Measurements from ENCODE around the gene CD44. TPM values are rescaled to one million over a fixed set of nuclear protein-coding genes. Genes with fewer than 3 reads are reported as not detected.

The CD44 gene
- total and polyA plus RNA-seq, 9 donors: 75.0 to 192 (median 135) TPM

DNA sequence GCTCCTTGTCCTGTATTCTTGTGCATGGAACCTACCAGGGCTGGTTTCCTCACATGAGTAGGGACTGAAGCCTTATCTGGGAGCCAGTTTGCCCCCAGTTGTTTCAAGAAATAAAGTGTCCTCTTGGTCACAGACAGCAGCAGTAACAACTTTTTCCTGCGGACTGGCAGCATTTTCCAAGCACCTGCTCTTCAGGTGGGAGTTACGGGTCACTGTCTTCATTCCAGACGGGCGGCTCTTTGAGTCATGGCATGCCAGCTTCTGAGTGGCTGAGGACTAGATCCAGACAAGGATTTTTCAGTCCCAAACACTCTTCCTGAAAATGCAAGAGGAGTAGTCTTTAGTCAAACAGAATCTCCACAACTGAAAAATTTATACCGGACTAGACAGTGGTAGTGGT lies 2.7 kb upstream of the CD44 start:
- Histone ChIP-seq H3K36me3 (ENCODE audit: control insufficient read depth, insufficient read depth, low read length) (peaks cover 2% of the 10 kb centered on the region), H3K4me1 (ENCODE audit: control insufficient read depth, insufficient read depth, low read length) (peaks cover 20% of the 10 kb centered on the region), H3K9me3 (replicated peaks; ENCODE audit: control insufficient read depth, low read depth, low read length) (no peaks in the 10 kb centered on the region), H3K27me3 (ENCODE audit: control insufficient read depth, insufficient read depth, low read length) (peaks cover 5% of the 10 kb centered on the region), H3K27ac (ENCODE audit: low read length) (no peak overlapping the region), H3K4me3 (ENCODE audit: low read length) (no peak overlapping the region)
- WGBS (ENCODE audit: insufficient coverage): 95% methylated on average over 3 of the region's 5 CpGs
- no peak for DNase-seq

GRCh38 chr11:35138058-35138457 lies 913 bp upstream of the CD44 start:
- 71% methylated on average over 1 of the region's 1 CpG for WGBS (ENCODE audit: insufficient coverage)

DNA sequence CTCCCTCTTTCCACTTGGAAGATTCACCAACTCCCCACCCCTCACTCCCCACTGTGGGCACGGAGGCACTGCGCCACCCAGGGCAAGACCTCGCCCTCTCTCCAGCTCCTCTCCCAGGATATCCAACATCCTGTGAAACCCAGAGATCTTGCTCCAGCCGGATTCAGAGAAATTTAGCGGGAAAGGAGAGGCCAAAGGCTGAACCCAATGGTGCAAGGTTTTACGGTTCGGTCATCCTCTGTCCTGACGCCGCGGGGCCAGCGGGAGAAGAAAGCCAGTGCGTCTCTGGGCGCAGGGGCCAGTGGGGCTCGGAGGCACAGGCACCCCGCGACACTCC lies 397 bp upstream of the CD44 start:
- H3K4me1 ChIP-seq (ENCODE audit: control insufficient read depth, insufficient read depth, low read length): peaks cover 33% of the 10 kb centered on the region
- no peaks in the 10 kb centered on the region for H3K9me3 ChIP-seq (replicated peaks; ENCODE audit: control insufficient read depth, low read depth, low read length)
- peak overlapping the region; percentile 96 for H3K27ac ChIP-seq (ENCODE audit: low read length)
- 4% methylated on average over 14 of the region's 16 CpGs for WGBS (ENCODE audit: insufficient coverage)
- peaks cover 5% of the 10 kb centered on the region for H3K36me3 ChIP-seq (ENCODE audit: control insufficient read depth, insufficient read depth, low read length)
- H3K4me3 ChIP-seq (ENCODE audit: low read length): peak overlapping the region; percentile 94
- peaks cover 5% of the 10 kb centered on the region for H3K27me3 ChIP-seq (ENCODE audit: control insufficient read depth, insufficient read depth, low read length)
- no peak for DNase-seq

More at GRCh38 chr11:35138058-35138457, 913 bp upstream of the CD44 start:
- H3K36me3 ChIP-seq (ENCODE audit: control insufficient read depth, insufficient read depth, low read length): peaks cover 2% of the 10 kb centered on the region
- H3K27me3 ChIP-seq (ENCODE audit: control insufficient read depth, insufficient read depth, low read length): peaks cover 5% of the 10 kb centered on the region
- H3K4me1 ChIP-seq (ENCODE audit: control insufficient read depth, insufficient read depth, low read length): peaks cover 28% of the 10 kb centered on the region
- no peak overlapping the region for H3K4me3 ChIP-seq (ENCODE audit: low read length)
- no peak for DNase-seq
- peak overlapping the region; percentile 96 for H3K27ac ChIP-seq (ENCODE audit: low read length)
- H3K9me3 ChIP-seq (replicated peaks; ENCODE audit: control insufficient read depth, low read depth, low read length): no peaks in the 10 kb centered on the region

- peak overlapping the region; percentile 94 for H3K4me3 ChIP-seq (ENCODE audit: low read length)
- peak; percentile 83 for DNase-seq
- H3K4me1 ChIP-seq (ENCODE audit: control insufficient read depth, insufficient read depth, low read length): peaks cover 43% of the 10 kb centered on the region
- 2% methylated on average over 7 of the region's 8 CpGs for WGBS (ENCODE audit: insufficient coverage)
- peak overlapping the region; percentile 96 for H3K27ac ChIP-seq (ENCODE audit: low read length)
- peaks cover 5% of the 10 kb centered on the region for H3K27me3 ChIP-seq (ENCODE audit: control insufficient read depth, insufficient read depth, low read length)
- H3K36me3 ChIP-seq (ENCODE audit: control insufficient read depth, insufficient read depth, low read length): peaks cover 10% of the 10 kb centered on the region
- H3K9me3 ChIP-seq (replicated peaks; ENCODE audit: control insufficient read depth, low read depth, low read length): no peaks in the 10 kb centered on the region
Observed at GRCh38 chr11:35139722-35140282, 831 bp downstream of the CD44 start.

GRCh38 chr11:35141071-35141470 lies 2.1 kb downstream of the CD44 start:
- peak overlapping the region; percentile 62 for H3K27ac ChIP-seq (ENCODE audit: low read length)
- 29% methylated on average over 2 of the region's 2 CpGs for WGBS (ENCODE audit: insufficient coverage)
- peaks cover 52% of the 10 kb centered on the region for H3K4me1 ChIP-seq (ENCODE audit: control insufficient read depth, insufficient read depth, low read length)
- peak overlapping the region; percentile 94 for H3K4me3 ChIP-seq (ENCODE audit: low read length)
- H3K27me3 ChIP-seq (ENCODE audit: control insufficient read depth, insufficient read depth, low read length): peaks cover 5% of the 10 kb centered on the region
- peak; percentile 54 for DNase-seq
- no peaks in the 10 kb centered on the region for H3K9me3 ChIP-seq (replicated peaks; ENCODE audit: control insufficient read depth, low read depth, low read length)
- H3K36me3 ChIP-seq (ENCODE audit: control insufficient read depth, insufficient read depth, low read length): peaks cover 13% of the 10 kb centered on the region

- peak; percentile 65 for DNase-seq
- Histone ChIP-seq H3K27me3 (ENCODE audit: control insufficient read depth, insufficient read depth, low read length) (peaks cover 3% of the 10 kb centered on the region), H3K4me3 (ENCODE audit: low read length) (peak overlapping the region; percentile 94), H3K27ac (ENCODE audit: low read length) (peak overlapping the region; percentile 62), H3K36me3 (ENCODE audit: control insufficient read depth, insufficient read depth, low read length) (peaks cover 12% of the 10 kb centered on the region), H3K4me1 (ENCODE audit: control insufficient read depth, insufficient read depth, low read length) (peaks cover 52% of the 10 kb centered on the region), H3K9me3 (replicated peaks; ENCODE audit: control insufficient read depth, low read depth, low read length) (no peaks in the 10 kb centered on the region)
- WGBS (ENCODE audit: insufficient coverage): 51% methylated on average over 5 of the region's 9 CpGs
Observed at GRCh38 chr11:35141571-35141971, 2.6 kb downstream of the CD44 start.

DNA sequence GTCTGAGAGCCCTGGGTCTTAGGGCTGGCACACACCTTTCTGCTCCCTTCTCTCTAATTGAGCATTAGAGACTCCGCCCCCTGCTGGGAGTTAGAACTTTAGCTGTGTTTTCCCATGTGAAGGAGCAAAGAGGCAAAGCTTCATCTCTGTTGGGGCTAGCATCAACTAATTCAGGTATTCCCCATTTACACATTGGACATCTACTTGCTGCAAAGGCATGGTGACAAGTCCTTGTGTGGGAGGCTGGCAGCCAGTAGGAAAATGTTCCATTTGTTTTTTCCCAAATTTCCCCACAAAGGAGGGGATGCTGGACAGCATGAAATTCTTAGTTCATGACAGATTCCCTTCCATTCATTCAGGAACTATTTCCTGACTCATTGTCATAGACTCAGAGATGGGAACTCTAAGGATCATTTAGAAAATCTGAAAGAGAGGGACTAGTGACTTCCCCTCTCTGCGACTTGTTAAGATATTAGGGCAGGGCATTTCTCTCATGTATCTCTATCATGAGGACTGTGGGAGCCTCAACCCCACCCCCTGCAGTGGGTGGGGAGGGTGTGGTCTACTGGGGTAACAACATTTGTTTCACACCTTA lies 3.6 kb downstream of the CD44 start:
- no peak overlapping the region for H3K4me3 ChIP-seq (ENCODE audit: low read length)
- no peaks in the 10 kb centered on the region for H3K9me3 ChIP-seq (replicated peaks; ENCODE audit: control insufficient read depth, low read depth, low read length)
- peaks cover 12% of the 10 kb centered on the region for H3K36me3 ChIP-seq (ENCODE audit: control insufficient read depth, insufficient read depth, low read length)
- H3K27ac ChIP-seq (ENCODE audit: low read length): no peak overlapping the region
- peak; percentile 41 for DNase-seq
- no CpG with 5 or more reads among the region's 2 CpGs for WGBS (ENCODE audit: insufficient coverage)
- H3K27me3 ChIP-seq (ENCODE audit: control insufficient read depth, insufficient read depth, low read length): peaks cover 3% of the 10 kb centered on the region
- H3K4me1 ChIP-seq (ENCODE audit: control insufficient read depth, insufficient read depth, low read length): peaks cover 55% of the 10 kb centered on the region

DNA sequence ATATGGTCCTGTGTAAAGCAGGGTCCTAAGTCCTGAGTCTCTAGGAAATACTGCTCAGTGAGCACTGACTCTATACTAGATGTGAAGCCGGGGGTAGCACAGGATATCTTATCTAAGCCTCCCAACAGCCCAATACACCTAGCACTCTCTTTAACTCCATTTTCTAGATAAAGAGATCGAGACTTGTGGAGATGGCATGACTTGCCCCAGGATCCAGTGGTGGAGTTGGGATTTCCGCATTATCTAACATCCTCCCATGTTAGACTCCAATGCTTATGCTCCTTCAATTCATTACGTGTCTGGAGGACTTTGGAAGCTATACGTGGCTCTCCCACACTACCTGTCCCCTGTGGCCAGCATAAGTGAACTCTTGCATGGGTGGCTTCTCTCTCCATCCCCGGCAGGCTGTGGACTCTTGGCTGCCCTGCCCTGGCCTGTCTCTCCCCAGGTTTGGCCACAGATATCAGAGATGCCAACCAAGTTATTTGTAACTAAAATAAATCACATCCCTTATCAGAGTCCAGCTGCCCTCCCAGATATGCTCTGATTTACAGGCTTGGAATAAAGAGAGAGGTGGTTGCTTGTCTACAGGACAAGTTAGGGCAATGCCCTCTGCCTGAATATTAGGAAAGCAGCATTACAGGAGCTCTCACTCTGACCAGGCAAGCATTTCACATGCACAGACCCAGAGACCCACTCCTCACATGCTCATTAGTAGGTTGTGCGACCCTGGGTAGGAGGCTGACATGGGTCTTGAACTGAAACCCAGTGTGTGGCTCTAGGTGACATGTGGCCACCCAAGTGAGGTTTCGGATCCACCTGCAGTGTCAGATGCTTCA lies 4.5 kb downstream of the CD44 start:
- no peak overlapping the region for H3K4me3 ChIP-seq (ENCODE audit: low read length)

DNA sequence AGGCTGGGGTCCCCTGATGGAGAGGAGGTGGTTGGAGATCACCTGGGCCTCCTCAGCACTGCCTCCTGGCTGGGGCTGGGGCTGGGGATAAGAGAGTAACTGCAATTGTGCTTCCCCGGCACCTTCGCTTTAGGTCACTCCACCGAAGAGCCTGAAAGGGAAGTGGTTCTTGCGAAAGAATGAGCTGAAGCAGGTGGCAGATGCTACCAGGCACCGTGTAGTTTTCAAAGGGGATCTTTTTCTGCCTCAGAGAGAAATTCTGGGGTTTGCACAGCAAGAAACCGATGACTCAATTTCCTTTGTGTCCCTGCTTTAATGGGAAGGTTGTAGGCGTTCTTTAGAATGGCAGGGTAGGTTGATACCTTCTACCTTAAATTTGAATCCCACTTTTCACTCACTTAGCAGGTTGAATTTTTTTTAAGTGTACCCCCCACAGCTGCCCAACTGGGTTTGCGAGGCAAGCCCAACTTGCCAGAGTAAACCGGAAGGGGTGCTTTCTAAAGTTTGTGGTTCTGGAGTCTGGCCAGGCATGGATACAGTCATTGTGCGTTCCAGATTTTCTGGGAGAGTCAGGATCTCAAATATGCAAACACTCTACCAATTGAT lies 5.3 kb downstream of the CD44 start:
- WGBS (ENCODE audit: insufficient coverage): 68% methylated on average over 3 of the region's 10 CpGs
- H3K4me1 ChIP-seq (ENCODE audit: control insufficient read depth, insufficient read depth, low read length): peaks cover 49% of the 10 kb centered on the region

More for the DNA sequence above, 4.5 kb downstream of the CD44 start:
- H3K36me3 ChIP-seq (ENCODE audit: control insufficient read depth, insufficient read depth, low read length): peaks cover 12% of the 10 kb centered on the region
- H3K9me3 ChIP-seq (replicated peaks; ENCODE audit: control insufficient read depth, low read depth, low read length): no peaks in the 10 kb centered on the region
- peaks cover 50% of the 10 kb centered on the region for H3K4me1 ChIP-seq (ENCODE audit: control insufficient read depth, insufficient read depth, low read length)
- 82% methylated on average over 5 of the region's 8 CpGs for WGBS (ENCODE audit: insufficient coverage)
- peaks cover under 1% of the 10 kb centered on the region for H3K27me3 ChIP-seq (ENCODE audit: control insufficient read depth, insufficient read depth, low read length)
- DNase-seq: no peak
- no peak overlapping the region for H3K27ac ChIP-seq (ENCODE audit: low read length)

GRCh38 chr11:35144806-35145205 lies 5.8 kb downstream of the CD44 start:
- Histone ChIP-seq H3K27ac (ENCODE audit: low read length) (no peak overlapping the region), H3K27me3 (ENCODE audit: control insufficient read depth, insufficient read depth, low read length) (no peaks in the 10 kb centered on the region), H3K4me1 (ENCODE audit: control insufficient read depth, insufficient read depth, low read length) (peaks cover 47% of the 10 kb centered on the region), H3K4me3 (ENCODE audit: low read length) (no peak overlapping the region), H3K36me3 (ENCODE audit: control insufficient read depth, insufficient read depth, low read length) (peaks cover 12% of the 10 kb centered on the region), H3K9me3 (replicated peaks; ENCODE audit: control insufficient read depth, low read depth, low read length) (no peaks in the 10 kb centered on the region)
- DNase-seq: no peak
- no CpG with 5 or more reads among the region's 1 CpG for WGBS (ENCODE audit: insufficient coverage)

More for the DNA sequence above, 5.3 kb downstream of the CD44 start:
- Histone ChIP-seq H3K36me3 (ENCODE audit: control insufficient read depth, insufficient read depth, low read length) (peaks cover 12% of the 10 kb centered on the region), H3K9me3 (replicated peaks; ENCODE audit: control insufficient read depth, low read depth, low read length) (no peaks in the 10 kb centered on the region), H3K27me3 (ENCODE audit: control insufficient read depth, insufficient read depth, low read length) (no peaks in the 10 kb centered on the region), H3K27ac (ENCODE audit: low read length) (no peak overlapping the region), H3K4me3 (ENCODE audit: low read length) (no peak overlapping the region)
- DNase-seq: no peak
